Dedifferentiated amniotic fluid mesenchymal stem cell (primary cell): Measurements from ENCODE around the gene PCCA.
"Not testable (repeated sequence)": the region's sequence is repeated elsewhere in the genome, so short reads cannot be mapped to it uniquely, and the experiment has no call there.

Experiments
- DNase-seq: peaks from one replicate; pipeline ENCODE4 v3.0.0-alpha.2; 2016; ENCODE audit errors: extremely low spot score

The PCCA gene

GRCh38 chr13:100098445-100099116, 9.7 kb downstream of the PCCA start:
- DNase-seq = peak; percentile 19

GRCh38 chr13:100099117-100099445, 10.2 kb downstream of the PCCA start:
- DNase-seq = not testable (repeated sequence)

GRCh38 chr13:100100115-100100879, 11.4 kb downstream of the PCCA start:
- peak; percentile 68 for DNase-seq

GRCh38 chr13:100102042-100102441, 13.1 kb downstream of the PCCA start:
- DNase-seq = no peak

GRCh38 chr13:100106005-100106404, 17.1 kb downstream of the PCCA start:
- DNase-seq = no peak

GRCh38 chr13:100106705-100107104, 17.8 kb downstream of the PCCA start:
- no peak for DNase-seq

- no peak for DNase-seq
Observed at GRCh38 chr13:100108913-100109507, 20.1 kb downstream of the PCCA start.

GRCh38 chr13:100110269-100110668, 21.4 kb downstream of the PCCA start:
- DNase-seq = no peak

- no peak for DNase-seq
Observed at GRCh38 chr13:100112186-100112838, 23.4 kb downstream of the PCCA start.

GRCh38 chr13:100115693-100116254, 26.9 kb downstream of the PCCA start:
- no peak for DNase-seq

GRCh38 chr13:100124265-100124664, 35.4 kb downstream of the PCCA start:
- no peak for DNase-seq

GRCh38 chr13:100125946-100126345, 37.1 kb downstream of the PCCA start:
- DNase-seq = no peak

- no peak for DNase-seq
Observed at GRCh38 chr13:100128373-100128772, 39.5 kb downstream of the PCCA start.

GRCh38 chr13:100128838-100129237, 39.9 kb downstream of the PCCA start:
- no peak for DNase-seq

GRCh38 chr13:100129605-100130004, 40.7 kb downstream of the PCCA start:
- DNase-seq = no peak

GRCh38 chr13:100130092-100130491, 41.2 kb downstream of the PCCA start:
- DNase-seq = no peak

GRCh38 chr13:100130930-100131511, 42.1 kb downstream of the PCCA start:
- DNase-seq = no peak

GRCh38 chr13:100131863-100132574, 43.1 kb downstream of the PCCA start:
- DNase-seq = peak; percentile 42

- no peak for DNase-seq
Observed at GRCh38 chr13:100138859-100139491, 50.1 kb downstream of the PCCA start.

GRCh38 chr13:100139817-100140216, 50.9 kb downstream of the PCCA start:
- no peak for DNase-seq

- DNase-seq = no peak
Observed at GRCh38 chr13:100140441-100140840, 51.5 kb downstream of the PCCA start.
